HG03139 (cell line): ENCODE results near the gene TUBGCP4.
"Not testable (repeated sequence)": the region's sequence is repeated elsewhere in the genome, so short reads cannot be mapped to it uniquely, and the experiment has no call there.

Experiments
- ATAC-seq: cut with Tn5 transposase; IDR thresholded peaks from one replicate; pipeline ENCODE4 v1.9.1; 2021; ENCODE audit not compliant: unreplicated experiment

The TUBGCP4 gene

GRCh38 chr15:43370975-43371974 lies at the start of gene TUBGCP4, which contains the start of gene ZSCAN29:
Gene TUBGCP4 (plus strand): TSS chr15:43371101. CDS start chr15:43371355, 254 bp downstream.
Gene ZSCAN29 (minus strand): TSS chr15:43371043. CDS start chr15:43369913, 1,130 bp downstream.
- peak; percentile 67 for ATAC-seq

DNA sequence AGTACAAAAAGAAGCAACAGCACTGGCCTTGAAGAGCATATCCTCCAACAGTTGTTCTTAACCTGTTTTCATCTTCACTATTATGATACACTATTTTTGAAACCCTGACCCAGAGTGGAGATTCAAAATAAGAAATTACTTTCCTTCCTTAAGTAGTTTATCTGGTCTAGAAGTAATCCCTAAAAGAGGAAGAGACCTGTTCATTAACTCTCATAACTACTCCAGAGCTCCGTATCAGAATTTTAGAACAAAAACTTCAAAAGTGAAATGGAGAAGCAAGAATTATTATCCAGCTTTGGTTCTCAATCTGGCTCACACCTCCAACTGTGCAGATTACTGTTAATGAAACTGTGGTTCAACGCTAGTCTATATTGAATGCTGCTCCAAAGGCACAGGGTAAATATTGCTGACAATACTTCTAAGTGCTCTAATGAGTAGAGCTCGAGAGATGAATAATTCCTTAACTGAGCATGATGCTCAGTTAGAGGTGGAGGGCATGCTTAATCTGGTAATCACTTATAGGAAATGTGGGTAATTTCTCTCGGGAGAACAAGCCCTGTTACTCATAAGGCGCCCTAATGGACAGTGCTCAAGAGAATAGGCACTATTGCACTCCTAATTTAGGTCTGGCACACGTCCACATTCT lies 45.7 kb upstream of the TUBGCP4 start:
- ATAC-seq = no peak

GRCh38 chr15:43329217-43329959 lies 41.5 kb upstream of the TUBGCP4 start:
- ATAC-seq = no peak

GRCh38 chr15:43329960-43330779 lies 40.7 kb upstream of the TUBGCP4 start, which contains the start of gene LCMT2:
Gene LCMT2 (minus strand): TSS chr15:43330573. CDS start chr15:43330489, 84 bp downstream.
- ATAC-seq = peak; percentile 77

DNA sequence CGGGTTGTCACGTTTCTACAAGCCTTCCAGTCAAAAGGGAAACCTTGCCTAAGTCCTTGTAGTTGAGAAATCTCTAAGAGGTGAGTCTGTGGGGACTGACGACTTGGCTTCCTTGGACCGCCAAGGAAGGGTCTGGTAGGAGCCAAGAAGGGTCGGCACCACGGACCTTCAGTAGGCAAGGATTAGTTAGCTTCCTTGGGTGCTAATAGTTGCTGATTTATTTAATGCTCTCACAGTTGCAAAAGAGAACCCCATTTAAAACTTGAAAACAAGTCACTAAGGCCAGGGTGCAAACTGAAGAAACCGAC lies 40.2 kb upstream of the TUBGCP4 start:
- ATAC-seq = peak; percentile 12

DNA sequence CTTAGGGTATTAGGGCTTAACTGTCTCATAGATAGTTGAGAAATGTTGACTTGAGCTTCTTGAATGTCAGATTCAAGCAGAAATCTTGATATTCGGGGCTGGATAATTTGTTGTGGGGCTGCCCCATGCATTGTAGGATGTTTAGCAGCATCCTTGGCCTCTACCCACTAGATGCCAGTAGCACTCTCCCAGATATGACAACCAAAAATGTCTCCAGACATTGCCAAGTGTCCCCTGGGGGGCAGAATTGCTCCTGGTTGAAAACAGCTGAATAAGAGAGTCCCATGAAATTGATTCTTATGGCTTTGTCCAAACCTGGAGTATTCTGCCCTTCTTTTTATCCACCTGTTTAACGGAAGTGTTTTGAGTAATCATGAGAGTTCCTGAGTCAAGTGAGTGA lies 24.6 kb upstream of the TUBGCP4 start:
- no peak for ATAC-seq

DNA sequence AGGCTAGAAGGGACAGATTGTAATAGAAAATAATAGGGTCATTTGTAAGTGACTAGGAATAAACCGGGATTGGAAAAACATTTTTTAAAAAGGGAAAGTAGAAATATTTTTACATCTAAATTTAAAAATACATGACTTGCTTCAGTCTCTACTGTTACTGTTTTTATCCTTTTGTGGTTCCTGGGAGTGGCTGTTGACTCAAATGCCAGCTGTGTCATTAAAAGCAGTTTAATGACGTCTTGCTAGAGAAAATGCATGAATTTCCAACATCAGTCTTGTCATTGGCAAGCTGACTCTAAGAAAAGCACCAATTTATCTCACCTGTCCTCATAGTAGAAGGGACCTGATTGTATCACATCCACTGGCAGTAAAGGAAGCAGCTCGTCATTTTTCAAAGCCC lies 23.8 kb upstream of the TUBGCP4 start:
- no peak for ATAC-seq

GRCh38 chr15:43352693-43353382 lies 18.1 kb upstream of the TUBGCP4 start:
- no peak for ATAC-seq

DNA sequence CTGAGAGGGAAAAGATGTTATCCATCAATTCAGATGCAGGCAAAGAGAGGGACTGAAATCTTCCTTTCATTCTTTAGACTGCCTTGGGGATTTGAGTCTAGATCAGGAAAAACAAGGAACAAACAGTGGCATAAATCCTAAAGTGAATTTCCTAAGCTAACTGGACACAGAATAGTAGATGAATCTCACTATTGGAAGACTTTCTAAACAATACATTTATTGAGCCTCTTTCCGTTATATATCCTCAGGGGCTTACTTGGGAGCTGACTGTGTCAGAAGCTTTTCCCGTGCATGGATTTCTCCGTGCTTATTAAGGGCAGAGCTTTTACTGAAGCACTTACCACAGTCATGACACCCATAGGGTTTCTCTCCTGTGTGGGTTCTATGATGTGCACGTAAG lies 10.1 kb upstream of the TUBGCP4 start:
- ATAC-seq = no peak

- no peak for ATAC-seq
Measured at GRCh38 chr15:43361313-43361903, 9.5 kb upstream of the TUBGCP4 start.

- ATAC-seq = peak; percentile 9
Measured at GRCh38 chr15:43370310-43370974, 459 bp upstream of the TUBGCP4 start.

GRCh38 chr15:43376017-43376705 lies 5.3 kb downstream of the TUBGCP4 start:
- no peak for ATAC-seq

GRCh38 chr15:43378601-43379000 lies 7.7 kb downstream of the TUBGCP4 start:
- no peak for ATAC-seq

- ATAC-seq = no peak
Measured at GRCh38 chr15:43382310-43382709, 11.4 kb downstream of the TUBGCP4 start.

- no peak for ATAC-seq
Measured at GRCh38 chr15:43383070-43383469, 12.2 kb downstream of the TUBGCP4 start.

- no peak for ATAC-seq
Measured at GRCh38 chr15:43390723-43391122, 19.8 kb downstream of the TUBGCP4 start.

GRCh38 chr15:43393592-43393991 lies 22.7 kb downstream of the TUBGCP4 start:
- not testable (repeated sequence) for ATAC-seq

GRCh38 chr15:43402255-43402654 lies 31.4 kb downstream of the TUBGCP4 start:
- no peak for ATAC-seq
